RCC 7860 (cell line): ENCODE results near the gene RTKN.
"Not testable (repeated sequence)": the region's sequence is repeated elsewhere in the genome, so short reads cannot be mapped to it uniquely, and the experiment has no call there.

Source experiments
- DNase-seq: peaks from one replicate; pipeline ENCODE4 v3.0.0-alpha.2; 2015; ENCODE audit warnings: low spot score
- FAIRE-seq: peaks from 2 replicates; lab custom pipeline; 2012; peaks lifted over from hg19 to GRCh38; lab: Jason Lieb, UNC

RTKN gene, protein sequence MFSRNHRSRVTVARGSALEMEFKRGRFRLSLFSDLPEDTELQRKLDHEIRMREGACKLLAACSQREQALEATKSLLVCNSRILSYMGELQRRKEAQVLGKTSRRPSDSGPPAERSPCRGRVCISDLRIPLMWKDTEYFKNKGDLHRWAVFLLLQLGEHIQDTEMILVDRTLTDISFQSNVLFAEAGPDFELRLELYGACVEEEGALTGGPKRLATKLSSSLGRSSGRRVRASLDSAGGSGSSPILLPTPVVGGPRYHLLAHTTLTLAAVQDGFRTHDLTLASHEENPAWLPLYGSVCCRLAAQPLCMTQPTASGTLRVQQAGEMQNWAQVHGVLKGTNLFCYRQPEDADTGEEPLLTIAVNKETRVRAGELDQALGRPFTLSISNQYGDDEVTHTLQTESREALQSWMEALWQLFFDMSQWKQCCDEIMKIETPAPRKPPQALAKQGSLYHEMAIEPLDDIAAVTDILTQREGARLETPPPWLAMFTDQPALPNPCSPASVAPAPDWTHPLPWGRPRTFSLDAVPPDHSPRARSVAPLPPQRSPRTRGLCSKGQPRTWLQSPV

DNA sequence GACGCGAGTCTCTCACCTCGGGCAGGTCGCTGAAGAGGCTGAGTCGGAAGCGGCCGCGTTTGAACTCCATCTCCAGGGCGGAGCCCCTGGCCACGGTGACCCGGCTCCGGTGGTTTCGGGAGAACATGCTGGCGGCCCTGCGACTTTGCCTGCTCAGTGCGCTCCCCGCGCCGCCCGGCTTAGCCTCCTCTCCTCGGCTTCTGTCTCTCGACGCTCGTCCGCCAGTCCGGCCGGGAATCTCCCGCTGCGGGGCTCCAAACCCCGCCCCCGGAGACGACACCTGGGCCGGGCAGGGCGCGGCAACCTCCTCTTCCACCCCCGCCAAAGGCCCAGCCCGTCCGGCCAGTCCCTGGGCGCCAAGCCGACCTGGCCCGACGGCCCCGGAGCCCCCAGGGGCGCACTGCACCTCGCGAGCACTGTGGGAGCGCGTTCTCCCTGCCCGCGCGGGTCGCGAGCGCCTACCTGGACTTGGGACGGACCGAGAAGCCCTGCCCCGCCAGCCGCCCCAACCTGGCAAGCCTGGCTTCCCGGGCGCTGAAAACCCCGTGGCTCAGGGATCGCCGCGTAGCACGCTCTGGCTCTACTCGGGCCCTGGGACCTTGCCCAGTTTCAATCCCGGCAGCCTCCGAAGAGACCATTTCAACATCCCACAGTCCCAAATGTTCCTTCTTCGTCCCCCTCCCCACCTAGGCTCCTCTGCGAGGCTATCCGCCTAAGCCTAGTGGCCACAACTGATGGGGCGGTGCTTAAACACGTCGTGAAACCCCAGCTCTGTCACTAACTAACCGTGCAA is at the start of gene RTKN:
TSS of gene RTKN (minus strand) at position 248 of the 793 bp plus-strand sequence. CDS start at position 127, 121 bp downstream.
- DNase-seq (peak; percentile 84), FAIRE-seq (peak; percentile 89)

DNA sequence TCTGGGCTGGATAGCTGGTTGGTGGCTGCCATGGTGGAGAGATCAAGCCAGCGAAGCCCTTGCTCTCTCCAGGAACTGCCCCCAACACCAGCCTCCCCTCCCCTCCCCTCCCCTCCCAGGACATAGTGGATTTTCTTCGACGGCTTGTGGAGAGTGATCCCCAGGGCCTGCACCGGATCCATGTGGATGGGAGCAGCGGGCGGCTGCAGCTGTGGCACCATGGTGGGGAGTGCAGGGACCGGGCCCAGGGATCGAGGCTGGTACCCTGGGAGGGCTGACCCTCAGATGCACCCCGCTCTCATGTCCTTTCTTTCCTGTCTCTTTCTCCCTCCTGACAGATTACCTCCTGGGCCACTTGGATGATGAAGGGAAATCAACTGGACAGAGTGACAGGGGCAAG is 48.2 kb upstream of the RTKN start:
- DNase-seq, result no peak
- no peak for FAIRE-seq

DNA sequence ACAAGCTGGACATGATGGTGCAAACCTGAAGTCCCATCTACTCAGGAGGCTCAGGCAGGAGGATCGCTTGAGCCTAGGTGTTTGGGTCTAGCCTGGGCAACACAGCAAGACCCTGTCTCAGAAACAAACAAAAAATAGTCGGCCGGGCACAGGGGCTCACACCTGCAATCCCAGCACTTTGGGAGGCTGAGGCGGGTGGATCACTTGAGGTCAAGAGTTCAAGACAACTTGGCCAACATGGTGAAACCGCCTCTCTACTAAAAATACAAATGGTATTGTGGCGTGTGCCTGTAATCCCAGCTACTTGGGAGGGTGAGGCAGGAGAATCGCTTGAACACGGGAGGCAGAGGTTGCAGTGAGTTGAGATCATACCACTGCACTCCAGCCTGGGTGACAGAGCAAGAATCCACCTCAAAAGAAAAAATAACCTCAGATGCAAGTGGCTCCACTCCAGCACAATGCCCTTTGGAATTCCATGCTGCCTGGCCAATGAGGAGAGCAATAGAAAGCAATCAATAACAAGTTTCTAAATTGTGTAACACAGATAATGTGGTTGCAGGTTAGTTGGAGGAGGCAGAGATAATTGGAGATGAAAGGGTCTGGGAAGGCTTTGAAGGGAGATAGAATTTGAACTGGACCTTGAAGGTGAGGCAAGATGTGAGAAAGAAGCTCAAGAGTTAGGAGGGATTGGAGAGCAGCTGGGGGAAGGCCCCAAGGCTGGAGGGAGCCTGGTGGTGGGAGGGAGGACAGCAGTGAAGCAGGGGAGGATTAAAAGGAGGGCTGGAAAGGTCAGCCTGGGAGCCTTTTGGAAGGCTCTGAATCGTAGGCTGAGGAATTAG is 47.1 kb upstream of the RTKN start:
- DNase-seq (no peak), FAIRE-seq (no peak)

DNA sequence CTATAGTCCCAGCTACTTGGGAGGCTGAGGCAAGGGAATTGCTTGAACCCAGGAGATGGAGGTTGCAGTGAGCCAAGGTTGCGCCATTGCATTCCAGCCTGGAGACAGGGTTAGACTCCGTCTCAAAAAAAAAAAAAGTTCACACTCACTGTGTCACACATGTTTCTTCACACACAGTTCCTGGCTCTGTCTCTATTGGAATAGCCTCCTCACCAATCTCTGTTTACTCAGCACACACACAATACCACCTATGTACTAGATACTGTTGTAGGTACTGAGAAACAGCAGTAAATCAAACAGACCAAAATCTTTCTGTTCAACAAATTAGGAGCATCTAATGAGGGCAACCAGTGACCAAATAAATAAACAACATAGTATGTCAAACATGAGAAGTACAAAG is 44.4 kb upstream of the RTKN start:
- DNase-seq (no peak), FAIRE-seq (no peak)

DNA sequence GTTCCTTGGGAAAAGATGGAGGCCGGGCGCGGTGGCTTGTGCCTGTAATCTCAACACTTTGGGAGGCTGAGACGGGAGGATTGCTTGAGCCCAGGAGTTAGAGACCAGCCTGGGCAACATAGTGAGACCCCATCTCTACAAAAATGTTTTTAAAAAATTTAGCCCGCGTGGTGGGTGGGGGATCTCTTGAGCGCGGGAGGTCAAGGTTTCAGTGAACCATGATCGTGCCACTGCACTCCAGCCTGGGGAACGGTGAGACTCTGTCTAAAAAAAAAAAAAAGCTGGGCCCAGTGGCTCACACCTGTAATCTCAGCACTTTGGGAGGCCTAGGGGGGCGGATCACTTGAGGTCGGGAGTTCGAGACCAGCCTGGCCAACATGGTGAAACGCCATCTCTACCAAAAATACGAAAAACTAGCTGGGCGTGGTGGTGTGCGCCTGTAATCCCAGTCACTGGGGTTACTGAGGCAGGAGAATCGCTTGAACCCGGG is 42.0 kb upstream of the RTKN start:
- not testable (repeated sequence) for DNase-seq, FAIRE-seq

DNA sequence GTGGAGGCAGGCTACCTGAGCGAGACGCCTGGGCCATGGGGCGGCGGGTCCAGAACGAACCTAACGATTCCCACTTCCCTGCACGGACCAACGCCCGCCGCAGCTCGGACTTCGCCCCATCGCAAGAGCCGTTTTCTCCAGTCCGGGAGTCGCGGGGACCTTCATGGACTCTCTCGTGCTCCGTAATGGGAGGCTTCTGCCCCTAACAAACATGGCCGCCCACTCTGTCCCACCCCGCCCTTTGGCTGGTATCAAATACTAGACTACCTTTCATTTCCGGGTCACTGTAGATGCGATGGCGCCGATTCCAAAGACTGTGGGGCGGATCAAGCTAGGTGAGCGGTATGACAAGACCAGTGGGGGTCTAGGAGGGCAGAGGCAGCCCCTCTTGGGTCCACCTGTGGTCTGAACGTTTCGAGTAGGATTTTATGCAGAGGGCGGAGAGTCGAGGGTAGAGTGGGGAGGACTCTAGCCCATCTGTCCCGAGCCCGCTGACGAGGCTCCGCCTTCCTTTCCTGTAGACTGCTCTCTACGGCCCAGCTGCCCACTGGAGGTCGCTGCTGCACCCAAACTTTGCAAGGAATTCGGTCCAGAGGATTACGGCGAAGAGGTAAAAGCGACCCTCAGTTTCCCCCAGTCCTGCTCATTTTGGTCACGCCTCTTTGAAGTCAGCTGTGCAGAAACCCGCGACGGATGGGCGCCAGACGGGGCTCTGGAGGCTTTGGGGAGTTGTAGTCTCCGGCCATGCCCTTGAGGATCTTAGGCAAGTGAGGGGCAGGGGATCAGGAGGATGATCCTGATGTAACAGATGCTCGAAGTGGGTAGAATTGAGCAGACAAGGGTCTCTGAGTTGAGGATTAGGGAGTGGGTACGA is 41.3 kb upstream of the RTKN start, which contains the start of the genes CCDC142 and TTC31:
TSS of gene CCDC142 (minus strand) at position 198 of the 874 bp plus-strand sequence. CDS start at position 37, 161 bp downstream.
TSS of gene TTC31 (plus strand) at position 281 of the 874 bp plus-strand sequence. CDS start at position 296, 15 bp downstream.
- FAIRE-seq (peak; percentile 44), DNase-seq (peak; percentile 87)

- no peak for FAIRE-seq
These were observed 40.4 kb upstream of the RTKN start for GRCh38 chr2:74481961-74482800.

GRCh38 chr2:74481431-74481830 is 39.7 kb upstream of the RTKN start:
- DNase-seq, result no peak
- no peak for FAIRE-seq

More at GRCh38 chr2:74481961-74482800, 40.4 kb upstream of the RTKN start:
- no peak for DNase-seq

DNA sequence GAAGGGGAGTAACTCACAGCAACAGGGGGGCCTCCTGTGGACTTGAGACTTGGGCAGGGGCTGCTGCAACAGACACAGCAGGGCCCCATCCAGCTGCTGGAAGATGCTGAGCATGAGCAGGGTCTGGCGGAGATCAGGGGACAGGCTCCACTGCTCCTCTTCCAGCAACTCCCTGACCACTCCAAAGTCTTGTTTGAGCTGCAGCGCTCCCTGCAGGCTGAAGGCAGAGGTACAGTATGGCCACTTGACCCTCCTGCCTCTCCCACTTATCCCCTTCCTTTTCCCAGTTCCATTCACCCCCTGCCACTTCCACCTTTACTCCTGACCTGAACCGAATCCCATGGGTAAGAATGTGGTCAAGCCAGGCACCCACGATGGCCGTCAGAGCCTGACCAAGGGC is 33.2 kb upstream of the RTKN start:
- FAIRE-seq, result no peak

GRCh38 chr2:74474481-74474880 is 32.7 kb upstream of the RTKN start:
- no peak for FAIRE-seq
- no peak for DNase-seq

More for the DNA sequence above, 33.2 kb upstream of the RTKN start:
- DNase-seq, result no peak

- FAIRE-seq, result no peak
- no peak for DNase-seq
These were observed 31.2 kb upstream of the RTKN start for GRCh38 chr2:74472945-74473258.

DNA sequence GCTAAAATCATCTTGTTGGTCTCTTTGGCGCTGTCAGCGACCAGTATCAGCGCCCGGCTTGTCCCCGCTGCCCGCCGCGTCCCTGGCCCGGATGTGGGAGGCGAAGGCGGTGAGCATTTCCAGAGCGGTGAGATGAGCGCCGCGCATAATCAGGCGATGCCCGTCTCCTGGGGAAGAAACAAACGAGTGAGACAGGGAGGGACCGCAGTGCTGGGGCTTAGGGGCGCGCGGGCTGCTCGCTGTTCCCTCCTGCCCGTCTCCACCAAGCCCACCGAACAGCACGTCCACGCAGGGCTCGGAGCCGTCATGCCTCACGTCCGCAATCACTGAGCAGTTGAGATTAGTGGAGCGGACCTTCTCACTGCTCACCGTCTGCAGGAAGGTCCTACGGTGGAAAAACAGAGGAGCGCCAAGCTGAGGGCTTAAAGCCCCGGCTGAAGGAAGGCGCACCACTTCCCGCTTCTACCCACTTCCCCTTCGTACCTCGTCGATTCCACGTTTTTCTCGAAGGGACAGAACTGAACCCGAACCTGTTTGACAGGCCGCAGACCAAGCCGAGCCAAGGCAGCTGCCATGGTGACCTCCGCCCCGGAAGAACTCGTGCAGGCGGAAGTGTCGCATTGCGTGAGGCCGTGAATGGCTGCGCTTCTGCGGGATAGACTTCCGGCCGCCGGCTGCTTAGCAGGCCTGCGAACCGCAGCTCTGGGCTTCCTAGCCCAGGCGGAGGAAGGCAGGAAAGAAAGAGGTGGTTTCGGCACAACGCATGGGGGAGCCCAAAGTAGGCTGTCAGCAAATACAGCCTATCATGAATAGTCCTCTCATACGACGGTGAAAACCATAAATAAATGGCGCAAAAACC is 30.6 kb upstream of the RTKN start, which contains the start of gene MRPL53:
TSS of gene MRPL53 (minus strand) at position 595 of the 859 bp plus-strand sequence. CDS start at position 575, 20 bp downstream.
- FAIRE-seq (no peak), DNase-seq (peak; percentile 82)

GRCh38 chr2:74471332-74472065 is 29.8 kb upstream of the RTKN start:
- DNase-seq (no peak), FAIRE-seq (no peak)

GRCh38 chr2:74470742-74471141 is 29.0 kb upstream of the RTKN start:
- not testable (repeated sequence) for DNase-seq, FAIRE-seq

- no peak for FAIRE-seq
- no peak for DNase-seq
These were observed 22.7 kb upstream of the RTKN start for GRCh38 chr2:74464406-74464805.

DNA sequence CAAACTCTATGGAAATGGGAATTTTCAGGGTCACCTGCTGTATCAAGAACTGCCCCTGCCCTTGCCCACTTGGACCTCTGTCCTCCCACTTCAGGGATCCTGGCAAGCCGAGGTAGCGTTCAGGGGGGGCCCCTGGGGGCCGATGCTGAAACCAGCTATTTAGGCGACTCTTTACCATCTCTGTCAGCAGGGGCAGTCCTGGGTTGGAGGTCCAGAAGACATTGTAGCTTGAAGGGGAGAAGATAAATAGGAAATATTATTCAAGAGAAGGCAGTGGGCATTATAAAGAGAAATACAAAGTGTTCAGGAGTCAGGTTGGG is 21.0 kb upstream of the RTKN start:
- no peak for FAIRE-seq

More for the DNA sequence above, 21.0 kb upstream of the RTKN start:
- DNase-seq, result no peak
